H9 (cell line): ENCODE measurements around the gene DHRS7B. TPM values are rescaled to one million over a fixed set of nuclear protein-coding genes. Genes with fewer than 3 reads are reported as not detected.
A peak's percentile ranks its signal among the peaks of the same experiment; 100 is the strongest.

Experiments
- DNase-seq: peaks from one replicate; pipeline ENCODE4 v3.0.0-alpha.2; 2017
- H2AFZ ChIP-seq: one replicate; pipeline ENCODE4 v1.6.1; 2013; ENCODE audit warnings: mild to moderate bottlenecking, low read length, control low read depth, moderate library complexity
- H2AK5ac ChIP-seq: 2 replicates; pipeline ENCODE4 v1.6.1; 2013; ENCODE audit warnings: low read length, control low read depth, mixed read lengths; ENCODE audit not compliant: insufficient read length
- H2BK120ac ChIP-seq: one replicate; pipeline ENCODE4 v1.6.1; 2013; ENCODE audit warnings: low read depth, mild to moderate bottlenecking, low read length, control low read depth, inconsistent platforms; ENCODE audit not compliant: poor library complexity, severe bottlenecking
- H2BK12ac ChIP-seq: 2 replicates; pipeline ENCODE4 v1.6.1; 2013; ENCODE audit warnings: low read length, control low read depth, mixed read lengths, low read depth; ENCODE audit not compliant: insufficient read length
- H2BK15ac ChIP-seq: 2 replicates; pipeline ENCODE4 v1.6.1; 2013; ENCODE audit warnings: low read depth, low read length, control low read depth
- H2BK20ac ChIP-seq: one replicate; pipeline ENCODE4 v1.6.1; 2013; ENCODE audit warnings: low read depth, mild to moderate bottlenecking, low read length, control low read depth, inconsistent platforms; ENCODE audit not compliant: poor library complexity, severe bottlenecking
- H2BK5ac ChIP-seq: 2 replicates; pipeline ENCODE4 v1.6.1; 2013; ENCODE audit warnings: low read length, control low read depth, mixed read lengths; ENCODE audit not compliant: insufficient read length
- H3K14ac ChIP-seq: 2 replicates; pipeline ENCODE4 v1.6.1; 2013; ENCODE audit warnings: low read length, control low read depth; ENCODE audit not compliant: insufficient read depth
- H3K18ac ChIP-seq: 2 replicates; pipeline ENCODE4 v1.6.1; 2013; ENCODE audit warnings: low read depth, mild to moderate bottlenecking, mixed read lengths, low read length, control low read depth; ENCODE audit not compliant: insufficient read length
- H3K23ac ChIP-seq: 2 replicates; pipeline ENCODE4 v1.6.1; 2013; ENCODE audit warnings: low read length, control low read depth, mixed read lengths, low read depth; ENCODE audit not compliant: insufficient read length
- H3K23me2 ChIP-seq: 2 replicates; pipeline ENCODE4 v1.6.1; 2013; ENCODE audit warnings: low read depth, mild to moderate bottlenecking, mixed read lengths, low read length, control low read depth; ENCODE audit not compliant: insufficient read length, poor library complexity, severe bottlenecking
- H3K27ac ChIP-seq: 2 replicates; pipeline ENCODE4 v1.5.1; 2013; ENCODE audit warnings: low read length, control low read depth, mixed read lengths, low read depth; ENCODE audit not compliant: insufficient read length
- H3K27me3 ChIP-seq: 2 replicates; pipeline ENCODE4 v1.6.1; 2013; ENCODE audit warnings: low read length, control low read depth, inconsistent platforms; ENCODE audit not compliant: insufficient read depth
- H3K4ac ChIP-seq: 2 replicates; pipeline ENCODE4 v1.6.1; 2013; ENCODE audit warnings: low read depth, mild to moderate bottlenecking, control low read depth, inconsistent platforms, low read length, moderate library complexity
- H3K4me1 ChIP-seq: 2 replicates; pipeline ENCODE4 v1.6.1; 2013; ENCODE audit warnings: low read length, control low read depth, inconsistent platforms; ENCODE audit not compliant: insufficient read depth
- H3K4me2 ChIP-seq: 2 replicates; pipeline ENCODE4 v1.6.1; 2013; ENCODE audit warnings: low read length, control low read depth, mixed read lengths; ENCODE audit not compliant: insufficient read length, insufficient read depth
- H3K56ac ChIP-seq: 2 replicates; pipeline ENCODE4 v1.6.1; 2013; ENCODE audit warnings: low read depth, mild to moderate bottlenecking, mixed read lengths, low read length, control low read depth; ENCODE audit not compliant: insufficient read length
- H3K79me1 ChIP-seq: 2 replicates; pipeline ENCODE4 v1.6.1; 2013; ENCODE audit warnings: low read depth, mild to moderate bottlenecking, moderate library complexity, low read length, control low read depth, inconsistent platforms; ENCODE audit not compliant: insufficient read depth, poor library complexity, severe bottlenecking
- H3K79me2 ChIP-seq: 2 replicates; pipeline ENCODE4 v1.6.1; 2013; ENCODE audit warnings: low read length, control low read depth, inconsistent platforms; ENCODE audit not compliant: insufficient read depth
- H3K9ac ChIP-seq: 2 replicates; pipeline ENCODE4 v1.6.1; 2013; ENCODE audit warnings: low read length, control low read depth, mixed read lengths; ENCODE audit not compliant: insufficient read length; ENCODE audit errors: extremely low read depth
- H3K9me3 ChIP-seq: one replicate; pipeline ENCODE4 v1.6.1; 2013; ENCODE audit warnings: low read depth, low read length, inconsistent platforms; ENCODE audit not compliant: control insufficient read depth
- H3T11ph ChIP-seq: one replicate; pipeline ENCODE4 v1.6.1; 2013; ENCODE audit warnings: mild to moderate bottlenecking, low read length, control low read depth, inconsistent platforms
- H4K20me1 ChIP-seq: one replicate; pipeline ENCODE4 v1.6.1; 2013; ENCODE audit not compliant: control insufficient read depth, insufficient read length, insufficient read depth
- H4K5ac ChIP-seq: 2 replicates; pipeline ENCODE4 v1.6.1; 2013; ENCODE audit warnings: low read depth, mild to moderate bottlenecking, mixed read lengths, low read length, control low read depth; ENCODE audit not compliant: insufficient read length
- H4K8ac ChIP-seq: replicated peaks from 2 replicates; pipeline ENCODE4 v1.6.1; 2013; ENCODE audit warnings: low read length, control low read depth, mixed read lengths, low read depth; ENCODE audit not compliant: insufficient read length
- H4K91ac ChIP-seq: 2 replicates; pipeline ENCODE4 v1.6.1; 2013; ENCODE audit warnings: low read depth, mild to moderate bottlenecking, moderate library complexity, mixed read lengths, low read length, control low read depth; ENCODE audit not compliant: insufficient read length
- H3K27ac Mint-ChIP-seq, 3 experiments: 2 replicates in 2 of 3; 3 replicates in 1 of 3; pipeline ENCODE4 v1.8.0; 2020 to 2021; ENCODE audit warnings: mixed read lengths in 3 of 3, mild to moderate bottlenecking in 1 of 3, moderate library complexity in 1 of 3
- H3K27me3 Mint-ChIP-seq: 2 replicates; pipeline ENCODE4 v1.8.0; 2021; ENCODE audit warnings: low read depth, mild to moderate bottlenecking, moderate library complexity, mixed read lengths
- H3K36me3 Mint-ChIP-seq, 3 experiments: 2 replicates in 2 of 3; 3 replicates in 1 of 3; pipeline ENCODE4 v1.8.0; 2020 to 2021; ENCODE audit warnings: low read depth in 3 of 3, mixed read lengths in 3 of 3; ENCODE audit not compliant: insufficient read depth in 1 of 3
- H3K4me1 Mint-ChIP-seq, 2 experiments: 2 replicates each; pipeline ENCODE4 v1.8.0; 2020; ENCODE audit warnings: mixed read lengths in 2 of 2
- H3K4me3 Mint-ChIP-seq, 2 experiments: 2 replicates in 1 of 2; 3 replicates in 1 of 2; pipeline ENCODE4 v1.8.0; 2020 to 2021; ENCODE audit warnings: mild to moderate bottlenecking in 2 of 2, mixed read lengths in 2 of 2, moderate library complexity in 1 of 2
- H3K9me3 Mint-ChIP-seq, 2 experiments: 2 replicates in 1 of 2; 3 replicates in 1 of 2; pipeline ENCODE4 v1.8.0; 2020; ENCODE audit warnings: mild to moderate bottlenecking in 2 of 2, mixed read lengths in 2 of 2, moderate library complexity in 1 of 2
- CTCF ChIP-seq: fragments of 200-600 bp; sonication (generic); conservative IDR thresholded peaks from 3 replicates; pipeline ENCODE4 v1.8.0; 2021; ENCODE audit warnings: antibody characterized with exemption, mild to moderate bottlenecking
- WGBS: extraction: QIAGEN DNeasy Blood & Tissue Kit; methylation state at CpG from one replicate; pipeline ENCODE4 v1.1.7; 2013; ENCODE audit warnings: missing lambda C conversion rate, low lambda C conversion rate, mixed read lengths; ENCODE audit not compliant: insufficient read length; ENCODE audit errors: extremely low coverage; 5-methylcytosine and 5-hydroxymethylcytosine counted together
- total RNA-seq: library from RNA; stranded (reverse); gene quantifications from 2 replicates; pipeline ENCODE4 v1.2.1, GENCODE V29; 2021

Gene DHRS7B
- total RNA-seq, 1 experiment from 2014 or later = 20.3 TPM

GRCh38 chr17:21218101-21218500, 91.3 kb downstream of the DHRS7B start:
- Histone ChIP-seq H3K4ac (no peak overlapping the region), H3K9ac (no peak overlapping the region), H2BK15ac (no peak overlapping the region), H2BK5ac (no peak overlapping the region), H2AK5ac (no peak overlapping the region), H3K18ac (no peak overlapping the region), H4K91ac (no peak overlapping the region), H4K20me1 (no peaks in the 10 kb centered on the region), H3K56ac (no peak overlapping the region), H4K5ac (no peak overlapping the region), H3K27me3 (no peaks in the 10 kb centered on the region), H3K23ac (no peak overlapping the region), H2BK12ac (no peak overlapping the region), H2BK120ac (no peak overlapping the region), H3T11ph (no peak overlapping the region), H3K27ac (no peak overlapping the region), H3K23me2 (peaks cover 11% of the 10 kb centered on the region), H4K8ac (no peak overlapping the region), H3K79me1 (no peaks in the 10 kb centered on the region), H3K79me2 (peaks cover 4% of the 10 kb centered on the region; the same call in 1 of the 2 replicates), H2BK20ac (no peak overlapping the region), H3K14ac (no peak overlapping the region), H3K4me2 (no peak overlapping the region), H3K4me1 (peaks cover 2% of the 10 kb centered on the region; the same call in 1 of the 2 replicates), H2AFZ (no peak overlapping the region), H3K9me3 (no peaks in the 10 kb centered on the region)
- H3K27me3 Mint-ChIP-seq = no peaks in the 10 kb centered on the region
- H3K4me3 Mint-ChIP-seq = no peak overlapping the region; a peak in 2 of 5 replicates
- H3K36me3 Mint-ChIP-seq = peaks cover 0 to 15% (median 11%) of the 10 kb centered on the region in 3 experiments; a peak in 3 of 7 replicates
- H3K9me3 Mint-ChIP-seq = 0 out of 5 replicates have a peak, but pooled peaks cover 0 to 3% of the 10 kb centered on the region in 2 experiments
- H3K4me1 Mint-ChIP-seq = peaks cover 37 to 38% of the 10 kb centered on the region in 2 experiments
- DNase-seq = peak; percentile 67
- H3K27ac Mint-ChIP-seq = 0 out of 7 replicates have a peak overlapping the region, but pooled peaks of 1 of the 3 experiments have one; percentile 1
- TF ChIP-seq CTCF = 0 out of 3 replicates have a peak, but pooled peaks have one; percentile 9
- no CpG with 5 or more reads among the region's 3 CpGs for WGBS
